GM18511 (cell line): ENCODE results near the gene MAGEC2.

Experiments
- ATAC-seq: cut with Tn5 transposase; IDR thresholded peaks from one replicate; pipeline ENCODE4 v1.9.1; 2021; ENCODE audit warnings: mild to moderate bottlenecking, moderate library complexity; ENCODE audit not compliant: unreplicated experiment

MAGEC2 gene, protein sequence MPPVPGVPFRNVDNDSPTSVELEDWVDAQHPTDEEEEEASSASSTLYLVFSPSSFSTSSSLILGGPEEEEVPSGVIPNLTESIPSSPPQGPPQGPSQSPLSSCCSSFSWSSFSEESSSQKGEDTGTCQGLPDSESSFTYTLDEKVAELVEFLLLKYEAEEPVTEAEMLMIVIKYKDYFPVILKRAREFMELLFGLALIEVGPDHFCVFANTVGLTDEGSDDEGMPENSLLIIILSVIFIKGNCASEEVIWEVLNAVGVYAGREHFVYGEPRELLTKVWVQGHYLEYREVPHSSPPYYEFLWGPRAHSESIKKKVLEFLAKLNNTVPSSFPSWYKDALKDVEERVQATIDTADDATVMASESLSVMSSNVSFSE

DNA sequence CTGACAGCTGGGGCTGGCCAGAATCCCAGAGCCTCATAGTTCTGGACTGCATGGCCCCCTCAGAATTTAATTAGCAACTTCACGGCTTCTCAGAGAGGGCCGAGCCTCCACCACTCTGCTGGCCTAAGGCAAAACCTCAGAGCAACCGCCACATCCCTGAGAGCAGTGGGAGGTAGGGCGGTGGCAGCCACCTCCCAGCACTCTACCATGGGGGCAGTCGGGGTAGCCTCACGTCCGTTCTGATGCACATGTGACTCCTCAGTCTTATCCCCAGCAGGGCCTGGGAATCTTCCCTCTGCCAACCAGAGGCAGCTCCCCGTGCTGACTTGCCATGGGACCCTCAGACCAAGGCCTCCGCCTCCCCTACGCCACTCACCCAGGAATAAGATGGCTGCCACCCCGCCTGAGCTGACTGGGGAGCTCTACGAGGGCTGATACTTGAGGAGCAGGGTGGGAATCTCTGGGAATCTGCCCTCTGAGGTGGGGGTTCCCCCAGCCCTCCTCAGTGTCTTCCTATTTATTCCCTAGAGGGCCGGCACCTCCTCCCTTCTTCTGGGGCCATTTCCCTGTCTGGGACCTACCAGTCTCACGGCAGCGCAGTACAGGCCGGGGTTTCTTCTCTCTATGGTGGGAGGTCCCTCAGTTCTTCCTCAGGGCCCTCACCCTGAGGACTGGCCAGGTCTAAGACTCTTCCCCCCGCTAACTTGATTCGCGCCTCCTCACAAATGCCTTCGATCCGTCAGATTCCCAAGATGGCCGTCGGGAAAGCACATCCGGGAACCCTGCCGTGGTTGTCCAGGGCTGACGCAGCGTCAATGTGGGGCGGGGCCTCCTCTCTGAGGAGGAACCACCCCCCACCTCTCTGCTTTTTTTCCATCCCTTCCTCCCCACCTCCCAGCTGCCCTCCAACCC, at the start of gene MAGEC2:
TSS of gene MAGEC2 (minus strand) at position 769 of the 912 bp plus-strand sequence. CDS start 1,303 bp downstream, outside the sequence.
- no peak for ATAC-seq

DNA sequence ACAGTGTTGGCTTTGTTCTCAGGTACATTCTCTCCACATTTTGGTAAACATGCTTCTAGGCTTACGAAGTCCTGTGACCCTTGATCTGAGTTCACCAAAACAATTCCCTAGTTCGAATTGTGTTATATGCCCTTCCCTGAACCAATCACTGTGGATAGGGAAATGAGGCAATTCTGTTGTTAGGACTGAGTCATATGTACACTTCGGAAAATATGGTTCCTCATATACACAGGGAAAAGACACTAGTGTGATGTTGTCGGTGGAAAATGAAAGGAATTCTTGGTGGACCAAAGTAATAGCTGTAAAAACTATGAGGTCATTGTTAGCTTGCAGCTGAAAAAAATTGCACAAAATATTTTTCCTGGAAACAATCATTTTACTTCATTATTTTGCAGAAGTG, 46.6 kb upstream of the MAGEC2 start:
- ATAC-seq, result no peak

DNA sequence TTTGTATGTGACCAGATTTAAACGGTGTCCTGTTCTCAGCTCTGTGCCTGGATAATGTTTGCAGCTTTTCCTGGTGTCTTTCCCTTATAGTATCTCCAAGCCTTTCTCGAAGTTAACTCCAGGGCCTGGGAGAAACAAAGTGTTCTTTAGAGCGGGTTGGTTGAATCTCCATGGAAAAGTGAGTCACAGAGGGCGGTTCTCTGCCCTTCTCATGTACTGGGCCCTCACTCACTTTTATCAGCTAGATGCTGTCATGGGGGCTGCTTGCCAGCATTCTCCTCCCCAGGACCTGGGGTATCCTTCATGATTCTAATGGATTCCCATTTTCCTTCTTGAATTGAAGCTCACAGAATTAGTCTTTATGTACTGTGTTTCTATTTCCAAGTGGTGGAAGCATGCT, 46.1 kb upstream of the MAGEC2 start:
- no peak for ATAC-seq

DNA sequence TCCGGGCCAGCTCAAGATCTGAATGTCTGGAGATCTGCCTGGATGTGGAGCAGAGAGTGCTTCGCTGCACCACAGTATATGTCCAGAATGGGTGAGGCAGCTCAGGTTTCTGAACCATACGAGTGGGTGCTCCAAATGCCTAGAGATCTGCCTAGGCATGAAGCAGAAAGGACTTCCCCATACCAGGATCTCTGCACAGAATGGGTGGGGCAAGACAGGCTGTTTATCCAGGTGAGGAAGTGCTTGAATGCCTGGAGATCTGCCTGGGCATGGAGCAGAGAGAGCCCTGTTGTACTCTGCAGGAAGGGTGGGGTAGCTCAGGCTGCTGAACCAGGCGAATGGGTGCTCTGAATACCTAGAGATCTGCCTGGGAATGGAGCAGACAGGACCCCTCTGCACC, 45.4 kb upstream of the MAGEC2 start:
- ATAC-seq, result no peak

DNA sequence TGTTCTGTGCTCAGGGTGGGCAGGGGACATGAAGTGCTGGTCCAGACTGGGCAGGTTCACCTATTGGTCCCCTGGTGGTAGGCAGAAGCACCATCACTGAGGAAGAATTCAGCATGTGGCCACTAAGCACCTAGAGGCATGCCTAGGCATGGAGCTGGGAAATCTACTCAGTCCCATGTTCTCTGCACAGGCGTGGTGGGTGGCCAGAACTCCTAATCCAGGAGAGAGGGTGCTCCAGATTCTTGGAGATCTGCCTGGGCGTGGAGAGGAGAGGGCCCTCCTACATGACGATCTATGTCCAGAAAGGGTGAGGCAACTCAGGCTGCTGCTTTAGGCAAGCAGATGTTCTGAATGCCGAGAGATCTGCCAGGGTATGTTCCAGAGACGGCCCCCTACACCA, 44.6 kb upstream of the MAGEC2 start:
- no peak for ATAC-seq

DNA sequence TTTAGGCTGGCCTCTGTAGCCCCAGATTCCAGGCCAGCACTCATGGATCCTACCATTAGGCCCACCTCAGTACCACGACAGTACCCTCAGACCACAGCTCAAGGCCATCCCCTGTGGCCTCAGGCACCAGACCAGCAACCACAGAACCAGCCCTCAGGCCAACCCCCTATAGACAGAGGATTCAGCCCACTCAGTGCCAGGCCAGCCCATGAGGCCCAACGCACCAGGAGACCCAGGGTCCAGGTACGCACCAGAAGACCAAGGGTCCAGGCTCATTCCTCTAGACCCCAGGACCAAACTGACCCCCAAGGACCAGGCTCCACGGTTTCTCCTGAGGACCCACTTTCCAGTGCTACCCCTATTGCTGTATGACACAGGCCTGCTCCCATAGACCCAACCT, 39.5 kb upstream of the MAGEC2 start:
- ATAC-seq, result no peak

DNA sequence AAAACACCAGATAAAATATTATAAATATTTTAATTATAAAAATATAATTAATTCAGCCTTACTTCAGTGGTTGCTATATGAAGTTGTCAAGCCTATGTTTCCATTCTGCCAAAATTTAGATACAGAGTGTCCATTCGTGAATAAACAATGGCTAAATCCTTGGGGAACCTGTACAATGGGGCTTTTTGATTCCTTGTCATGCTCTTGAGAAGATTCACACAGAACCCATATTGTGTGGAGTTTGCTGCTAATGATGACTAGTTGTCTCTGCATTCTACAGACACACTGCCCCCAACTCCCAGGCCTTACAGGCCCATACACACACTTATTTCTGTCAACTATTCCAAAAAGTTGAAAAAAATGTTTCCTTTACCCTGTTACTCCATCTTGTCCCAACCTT, 33.4 kb upstream of the MAGEC2 start:
- no peak for ATAC-seq

DNA sequence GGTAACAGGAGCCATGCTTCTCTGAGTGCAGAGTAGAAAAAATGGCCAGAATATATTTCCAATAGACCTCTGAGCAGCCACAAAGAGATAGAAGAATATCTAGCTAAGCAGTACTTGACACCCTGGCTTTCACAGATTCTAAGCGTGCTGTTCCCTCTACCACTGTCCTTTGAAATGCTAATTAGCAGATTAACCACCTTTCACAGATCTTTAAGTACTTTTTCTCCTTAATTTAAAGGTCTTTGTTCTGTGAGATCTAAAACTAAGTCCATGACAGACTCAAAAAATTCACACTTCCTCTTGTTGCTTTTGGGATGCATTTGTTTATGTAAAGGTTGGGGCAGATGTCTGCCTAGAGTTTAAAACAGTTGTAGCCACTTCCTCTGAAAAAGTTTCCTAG, 28.3 kb upstream of the MAGEC2 start:
- no peak for ATAC-seq

DNA sequence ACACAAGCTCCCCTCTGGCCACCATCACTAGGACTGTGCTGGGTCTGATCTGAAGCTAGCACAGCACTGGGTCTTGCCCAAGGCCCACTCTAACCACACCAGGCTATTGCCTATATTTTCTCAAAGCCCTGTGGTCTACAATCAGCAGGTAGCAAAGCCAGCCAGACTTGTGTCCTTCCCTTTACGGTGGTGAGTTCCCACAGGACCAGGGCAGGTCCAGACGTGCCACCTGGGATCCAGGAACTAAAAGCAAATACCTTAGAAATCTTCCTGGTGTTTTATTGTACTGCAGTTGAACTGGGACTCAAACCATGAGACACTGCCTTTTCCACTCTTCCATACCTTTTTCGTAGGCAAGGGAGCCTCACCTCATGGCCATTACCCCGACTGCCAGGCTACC, 9.0 kb upstream of the MAGEC2 start:
- no peak for ATAC-seq

DNA sequence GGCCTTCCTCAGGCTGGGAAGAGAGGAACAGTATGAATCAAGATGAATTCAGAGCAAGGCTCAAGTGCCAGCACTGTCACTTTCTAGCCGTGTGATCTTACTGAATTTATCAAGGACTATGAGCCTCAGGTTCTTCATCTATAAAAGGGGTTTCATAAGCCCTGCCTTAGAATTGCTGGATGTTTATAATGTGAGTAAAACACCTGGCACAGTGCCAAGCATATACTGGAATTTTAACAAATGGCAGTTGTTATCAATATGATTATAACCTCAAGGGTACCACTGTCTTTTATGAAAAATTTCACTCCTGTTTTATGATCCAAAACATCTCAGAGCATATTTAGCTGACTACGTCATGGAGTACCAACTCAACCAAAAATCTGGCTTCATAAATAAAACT, 4.0 kb downstream of the MAGEC2 start:
- no peak for ATAC-seq

DNA sequence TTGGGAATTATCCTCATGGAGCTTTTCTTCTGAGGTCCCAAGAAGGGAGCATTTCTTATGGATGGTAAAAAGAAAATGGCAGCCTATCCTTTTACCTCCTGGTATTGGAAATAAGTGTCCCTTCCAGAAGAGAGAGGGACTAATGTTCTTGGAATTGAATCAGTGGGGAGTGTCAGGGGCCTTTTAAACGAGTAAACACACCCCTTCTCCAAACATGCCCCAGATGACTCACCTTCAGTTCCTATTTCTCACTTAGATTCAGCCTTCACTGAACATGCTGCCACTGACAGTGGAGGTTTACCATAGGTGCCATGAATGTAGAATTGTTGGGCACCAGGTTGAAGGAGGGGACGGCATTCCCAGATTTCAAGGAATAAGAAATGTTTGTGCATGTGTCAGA, 19.0 kb downstream of the MAGEC2 start:
- no peak for ATAC-seq

DNA sequence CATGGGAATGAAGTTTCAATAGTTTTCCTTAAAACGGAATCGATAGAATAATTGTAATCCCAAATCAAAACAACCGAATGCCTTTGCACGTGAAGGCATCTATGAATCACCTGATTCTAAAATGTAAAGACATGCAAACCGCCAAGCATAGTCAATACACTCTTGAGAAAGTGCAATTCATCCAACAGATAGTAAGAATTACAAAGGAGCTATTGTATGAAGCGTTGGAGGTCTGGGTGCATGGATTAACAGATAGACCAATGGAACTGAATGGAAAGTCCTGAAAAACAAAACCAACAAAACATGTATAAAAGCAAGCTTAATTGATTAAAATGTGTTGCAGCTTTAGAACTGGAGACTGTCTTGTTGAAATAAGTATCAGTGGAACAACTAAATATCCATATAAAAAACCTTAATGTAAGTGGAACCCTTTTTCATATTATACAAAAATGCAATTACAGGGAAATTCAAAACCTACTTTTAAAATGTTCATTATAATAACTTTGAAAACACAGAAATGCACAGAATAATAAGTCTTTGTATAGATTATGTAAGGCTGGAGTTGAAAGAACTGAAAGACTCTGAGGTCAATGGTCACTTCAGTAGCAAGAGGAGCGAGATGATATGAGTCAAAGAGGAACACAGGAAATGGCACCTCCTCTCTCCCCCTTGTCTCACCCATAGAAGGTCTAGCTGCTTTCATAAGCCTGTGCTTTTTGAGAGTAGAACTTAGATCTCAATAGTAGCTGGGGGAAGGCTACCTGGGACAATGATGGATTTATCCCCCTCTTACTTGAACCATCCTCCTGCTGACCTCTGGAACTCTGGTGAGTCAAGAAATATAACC, 20.1 kb downstream of the MAGEC2 start:
- no peak for ATAC-seq

DNA sequence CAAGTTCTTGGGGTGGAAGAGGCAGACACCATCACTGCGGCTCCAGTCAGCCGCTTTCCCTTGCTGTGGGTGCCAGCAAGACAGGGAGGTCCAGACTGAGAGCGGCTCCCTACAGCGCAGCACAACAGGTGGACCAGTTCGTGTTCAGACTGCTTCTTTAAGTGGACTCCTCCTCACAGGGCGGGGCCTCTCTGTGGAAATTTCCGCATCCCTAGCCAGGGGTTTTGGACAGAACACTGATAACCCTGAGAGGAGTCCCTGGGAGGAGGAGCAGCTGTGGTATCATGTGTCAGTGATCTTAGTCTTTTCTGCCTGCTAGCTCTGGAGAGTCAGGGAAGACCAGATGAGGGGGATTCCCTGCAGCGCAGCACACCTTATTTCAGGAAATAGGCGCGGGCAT, 48.5 kb downstream of the MAGEC2 start:
- no peak for ATAC-seq
